Thymus (tissue), 11 donors: ENCODE results near the gene PARD3. TPM values are rescaled to one million over a fixed set of nuclear protein-coding genes. Genes with fewer than 3 reads are reported as not detected.

ENCODE experiments used
- DNase-seq, 9 donors: peaks; one replicate each; pipeline ENCODE4 v3.0.0-alpha.2; 2013; ENCODE audit warnings: low spot score in 9 of 9, low read depth in 6 of 9, missing footprints in 1 of 9
- H3K27ac ChIP-seq, 2 donors: one replicate each; pipeline ENCODE4 v1.5.1; 2013; ENCODE audit warnings: control low read depth in 1 of 2, low read depth in 1 of 2, low read length in 1 of 2, mild to moderate bottlenecking in 1 of 2, moderate library complexity in 1 of 2
- H3K27me3 ChIP-seq, 2 donors: one replicate each; pipeline ENCODE4 v1.5.1; 2013; ENCODE audit warnings: low read length in 1 of 2; ENCODE audit not compliant: control insufficient read depth in 2 of 2, insufficient read depth in 1 of 2
- H3K36me3 ChIP-seq, 2 donors: one replicate each; pipeline ENCODE4 v1.5.1; 2013; ENCODE audit warnings: low read length in 1 of 2, mild to moderate bottlenecking in 1 of 2, moderate library complexity in 1 of 2; ENCODE audit not compliant: control insufficient read depth in 2 of 2, insufficient read depth in 2 of 2
- H3K4me1 ChIP-seq, 2 donors: one replicate each; pipeline ENCODE4 v1.5.1; 2013; ENCODE audit warnings: low read length in 2 of 2; ENCODE audit not compliant: control insufficient read depth in 2 of 2, insufficient read depth in 2 of 2
- H3K4me3 ChIP-seq, 2 donors: one replicate each; pipeline ENCODE4 v1.5.1; 2013; ENCODE audit warnings: low read length in 2 of 2, control low read depth in 1 of 2, mild to moderate bottlenecking in 1 of 2
- H3K9me3 ChIP-seq, 2 donors: one replicate each; pipeline ENCODE4 v1.5.1; 2013; ENCODE audit warnings: low read length in 1 of 2, mild to moderate bottlenecking in 1 of 2; ENCODE audit not compliant: control insufficient read depth in 2 of 2, insufficient read depth in 1 of 2
- WGBS: extraction: QIAGEN DNeasy Blood & Tissue Kit; methylation state at CpG from one replicate; pipeline ENCODE4 v1.1.7; 2013; 5-methylcytosine and 5-hydroxymethylcytosine counted together
- polyA plus RNA-seq: library from polyadenylated mRNA; stranded (reverse); fragments of 200-250 nt; gene quantifications from one replicate; pipeline ENCODE4 v1.2.3, GENCODE V29; 2013
- total RNA-seq: library from RNA; stranded (reverse); fragments of 120-200 nt; gene quantifications from one replicate; pipeline ENCODE4 v1.2.4, GENCODE V29; 2013
- donor health status: healthy.

The PARD3 gene
- total and polyA plus RNA-seq, 2 donors: 13.3 to 23.5 TPM

- Histone ChIP-seq H3K27ac (no peak overlapping the region), H3K9me3 (no peaks in the 10 kb centered on the region), H3K4me3 (no peak overlapping the region), H3K27me3 (no peaks in the 10 kb centered on the region), H3K36me3 (no peaks in the 10 kb centered on the region), H3K4me1 (no peaks in the 10 kb centered on the region)
- DNase-seq: no peak
- WGBS: 99% methylated on average over 4 of the region's 4 CpGs
These were observed 487.9 kb downstream of the PARD3 start for GRCh38 chr10:34327184-34327583.

GRCh38 chr10:34323192-34323591 lies 491.9 kb downstream of the PARD3 start:
- Histone ChIP-seq H3K27me3 (no peaks in the 10 kb centered on the region), H3K4me3 (no peak overlapping the region), H3K27ac (no peak overlapping the region), H3K4me1 (no peaks in the 10 kb centered on the region), H3K9me3 (no peaks in the 10 kb centered on the region), H3K36me3 (no peaks in the 10 kb centered on the region)
- no peak for DNase-seq
- 7% methylated on average over 1 of the region's 1 CpG for WGBS

- Histone ChIP-seq H3K4me1 (no peaks in the 10 kb centered on the region), H3K9me3 (no peaks in the 10 kb centered on the region), H3K27ac (no peak overlapping the region), H3K27me3 (no peaks in the 10 kb centered on the region), H3K4me3 (no peak overlapping the region), H3K36me3 (peaks cover 0 to 2% of the 10 kb centered on the region in 2 donors)
- DNase-seq: no peak
- WGBS: 96% methylated on average over 4 of the region's 4 CpGs
These were observed 494.8 kb downstream of the PARD3 start for GRCh38 chr10:34320265-34320664.

GRCh38 chr10:34319197-34319846 lies 495.8 kb downstream of the PARD3 start:
- 97% methylated on average over 6 of the region's 6 CpGs for WGBS
- Histone ChIP-seq H3K27me3 (no peaks in the 10 kb centered on the region), H3K4me3 (no peak overlapping the region), H3K4me1 (peaks cover 0 to 2% of the 10 kb centered on the region in 2 donors), H3K27ac (no peak overlapping the region), H3K9me3 (no peaks in the 10 kb centered on the region), H3K36me3 (peaks cover 0 to 2% of the 10 kb centered on the region in 2 donors)
- no peak for DNase-seq

GRCh38 chr10:34316154-34316553 lies 498.9 kb downstream of the PARD3 start:
- H3K4me1 ChIP-seq: peaks cover 0 to 3% of the 10 kb centered on the region in 2 donors
- no peak overlapping the region for H3K4me3 ChIP-seq
- no peaks in the 10 kb centered on the region for H3K27me3 ChIP-seq
- WGBS: 99% methylated on average over 2 of the region's 2 CpGs
- no peak for DNase-seq
- H3K36me3 ChIP-seq: peaks cover 0 to 2% of the 10 kb centered on the region in 2 donors
- no peaks in the 10 kb centered on the region for H3K9me3 ChIP-seq
- no peak overlapping the region for H3K27ac ChIP-seq

GRCh38 chr10:34314457-34314856 lies 500.6 kb downstream of the PARD3 start:
- no peak for DNase-seq
- Histone ChIP-seq H3K27me3 (no peaks in the 10 kb centered on the region), H3K4me1 (peaks cover 0 to 3% of the 10 kb centered on the region in 2 donors), H3K4me3 (no peak overlapping the region), H3K27ac (no peak overlapping the region), H3K9me3 (no peaks in the 10 kb centered on the region), H3K36me3 (peaks cover 0 to 2% of the 10 kb centered on the region in 2 donors)
- WGBS: 97% methylated on average over 5 of the region's 5 CpGs

- Histone ChIP-seq H3K36me3 (peaks cover 0 to 2% of the 10 kb centered on the region in 2 donors), H3K4me3 (no peak overlapping the region), H3K4me1 (peaks cover 0 to 3% of the 10 kb centered on the region in 2 donors), H3K27ac (no peak overlapping the region), H3K9me3 (no peaks in the 10 kb centered on the region), H3K27me3 (no peaks in the 10 kb centered on the region)
- WGBS: 12% methylated on average over 3 of the region's 3 CpGs
- peak in 2 of 9 donors; percentile 2 to 15 for DNase-seq
These were observed 501.2 kb downstream of the PARD3 start for GRCh38 chr10:34313888-34314287.

GRCh38 chr10:34313353-34313752 lies 501.7 kb downstream of the PARD3 start:
- WGBS: 99% methylated on average over 1 of the region's 1 CpG
- peaks cover 0 to 2% of the 10 kb centered on the region in 2 donors for H3K36me3 ChIP-seq

DNA sequence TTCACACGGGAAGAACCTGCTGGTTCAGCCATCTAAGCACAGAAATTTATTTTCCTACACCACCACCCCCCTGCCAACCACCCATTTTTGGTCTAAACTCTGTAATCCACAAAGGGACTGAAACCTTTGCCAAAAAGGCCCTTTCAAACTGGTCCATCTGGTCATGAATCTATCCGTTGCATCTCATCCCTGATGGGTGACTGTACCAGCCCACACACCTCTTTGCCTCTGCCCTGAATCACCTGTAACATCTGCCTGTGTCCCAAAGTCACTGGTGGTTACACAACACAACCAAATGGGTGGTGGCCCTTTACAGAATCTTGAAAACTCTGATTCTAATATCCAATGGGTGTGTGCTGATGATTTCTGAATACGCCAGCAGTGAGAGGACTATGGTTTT lies 503.4 kb downstream of the PARD3 start:
- Histone ChIP-seq H3K27ac (no peak overlapping the region), H3K9me3 (no peaks in the 10 kb centered on the region), H3K27me3 (no peaks in the 10 kb centered on the region), H3K4me3 (no peak overlapping the region), H3K36me3 (peaks cover 0 to 2% of the 10 kb centered on the region in 2 donors), H3K4me1 (peaks cover 0 to 3% of the 10 kb centered on the region in 2 donors)
- DNase-seq: no peak
- WGBS: 98% methylated on average over 3 of the region's 3 CpGs

More at GRCh38 chr10:34313353-34313752, 501.7 kb downstream of the PARD3 start:
- no peak for DNase-seq
- Histone ChIP-seq H3K4me3 (no peak overlapping the region), H3K27me3 (no peaks in the 10 kb centered on the region), H3K27ac (no peak overlapping the region), H3K9me3 (no peaks in the 10 kb centered on the region), H3K4me1 (peaks cover 0 to 3% of the 10 kb centered on the region in 2 donors)
